Measurements from ENCODE around the gene HEMGN. TPM values are rescaled to one million over a fixed set of nuclear protein-coding genes. Genes with fewer than 3 reads are reported as not detected.

HEMGN gene
- total RNA-seq, 1 experiment from 2014 or later: not detected

DNA sequence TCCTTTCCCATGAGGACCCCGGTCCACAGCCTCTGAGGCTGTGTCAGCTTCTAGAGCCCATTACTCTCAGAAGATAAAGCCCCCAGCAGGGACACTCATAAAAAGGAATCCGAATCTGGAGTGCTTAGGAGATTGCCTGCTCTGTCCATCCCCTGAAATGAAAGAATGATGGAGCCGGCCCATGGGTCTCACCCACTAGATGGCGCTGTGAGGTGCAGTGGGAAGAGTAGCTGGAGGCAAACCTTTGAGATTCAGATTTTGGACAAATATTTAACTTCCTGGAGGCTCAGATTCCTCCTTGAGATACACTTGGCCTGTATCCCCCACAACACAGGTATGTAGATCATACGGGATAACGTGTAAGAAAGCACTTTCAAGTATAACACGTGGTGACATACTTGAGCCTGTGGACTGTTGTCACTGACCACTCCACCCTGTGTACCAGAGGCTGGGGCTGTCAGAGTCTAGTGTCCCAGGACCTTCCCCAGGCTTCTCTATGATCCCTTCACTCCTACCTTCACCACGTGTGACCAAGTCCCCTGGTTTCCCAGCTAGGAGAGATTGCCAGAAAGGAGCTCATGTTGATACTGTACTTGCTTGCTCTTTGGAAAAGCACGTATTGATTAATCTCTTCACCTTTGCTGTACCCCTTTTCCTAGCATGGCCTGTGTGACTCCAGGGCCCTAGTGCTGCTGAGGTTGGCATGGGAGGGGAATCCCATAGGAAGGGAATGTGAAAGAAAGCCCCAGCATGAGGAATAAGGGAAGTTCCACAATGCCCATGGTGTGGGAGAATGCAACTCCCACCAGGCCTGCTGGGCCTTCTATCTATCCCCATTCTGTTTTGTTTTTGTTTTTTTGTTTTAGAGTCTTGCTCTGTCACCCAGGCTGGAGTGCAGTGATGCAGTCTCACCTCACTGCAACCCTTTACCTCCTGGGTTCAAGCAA lies 47.8 kb downstream of the HEMGN start:
- intact Hi-C loops (cut with micrococcal nuclease; ENCODE audit: unreplicated experiment): no loop called here
- Histone ChIP-seq H4K20me1 (ENCODE audit: insufficient read depth) (no peaks in the 10 kb centered on the region), H3K27me3 (ENCODE audit: insufficient read depth, low read depth) (no peaks in the 10 kb centered on the region)

DNA sequence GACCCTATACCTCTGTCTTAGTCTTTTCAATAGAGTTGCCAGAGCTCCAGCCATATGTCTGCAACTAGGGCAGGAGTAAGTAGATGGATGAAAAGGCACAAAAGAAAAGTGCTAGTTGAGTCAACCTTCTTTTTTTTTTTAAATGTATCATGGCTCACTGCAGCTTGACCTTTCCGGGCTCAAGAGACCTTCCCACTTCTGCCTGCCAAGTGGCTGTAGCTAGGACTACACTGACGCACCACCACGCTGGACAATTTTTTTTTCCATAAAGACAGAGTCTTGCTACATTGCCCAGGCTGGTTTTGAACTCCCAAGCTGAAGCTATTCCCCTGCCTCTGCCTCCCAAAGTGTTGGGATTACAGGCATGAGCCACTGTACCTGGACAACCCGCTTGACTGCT lies 57.6 kb downstream of the HEMGN start:
- ChIA-PET CTCF (interaction anchor here (0.5 to 0.9 kb wide), 2 partner anchors 9 to 248 kb away, joined by 3 to 4 read pairs; no protein-coding TSS in a partner anchor), POLR2A (ENCODE audit: unreplicated experiment) (no interaction called here)
- Histone ChIP-seq H2AFZ (no peak overlapping the region), H3K4me1 (replicated peaks; ENCODE audit: insufficient read depth) (peaks cover 17% of the 10 kb centered on the region), H3K9me2 (ENCODE audit: insufficient read depth) (no peaks in the 10 kb centered on the region), H3K4me3 (no peak overlapping the region), H3K79me2 (ENCODE audit: low read depth) (no peaks in the 10 kb centered on the region), H3K27me3 (ENCODE audit: insufficient read depth, low read depth) (no peaks in the 10 kb centered on the region), H3K9me3 (ENCODE audit: insufficient read depth, low read depth) (no peaks in the 10 kb centered on the region), H3K36me3 (ENCODE audit: low read depth) (no peaks in the 10 kb centered on the region), H3F3A (ENCODE audit: insufficient read depth, low read depth) (peaks cover 28% of the 10 kb centered on the region), H3K4me2 (no peak overlapping the region), H4K20me1 (ENCODE audit: insufficient read depth) (no peaks in the 10 kb centered on the region), H3K27ac (no peak overlapping the region)
- TF ChIP-seq EZH2 (IDR thresholded peaks at IDR 0.05; ENCODE audit: low read depth): no peak
- TF ChIP-seq, protein P1, sequence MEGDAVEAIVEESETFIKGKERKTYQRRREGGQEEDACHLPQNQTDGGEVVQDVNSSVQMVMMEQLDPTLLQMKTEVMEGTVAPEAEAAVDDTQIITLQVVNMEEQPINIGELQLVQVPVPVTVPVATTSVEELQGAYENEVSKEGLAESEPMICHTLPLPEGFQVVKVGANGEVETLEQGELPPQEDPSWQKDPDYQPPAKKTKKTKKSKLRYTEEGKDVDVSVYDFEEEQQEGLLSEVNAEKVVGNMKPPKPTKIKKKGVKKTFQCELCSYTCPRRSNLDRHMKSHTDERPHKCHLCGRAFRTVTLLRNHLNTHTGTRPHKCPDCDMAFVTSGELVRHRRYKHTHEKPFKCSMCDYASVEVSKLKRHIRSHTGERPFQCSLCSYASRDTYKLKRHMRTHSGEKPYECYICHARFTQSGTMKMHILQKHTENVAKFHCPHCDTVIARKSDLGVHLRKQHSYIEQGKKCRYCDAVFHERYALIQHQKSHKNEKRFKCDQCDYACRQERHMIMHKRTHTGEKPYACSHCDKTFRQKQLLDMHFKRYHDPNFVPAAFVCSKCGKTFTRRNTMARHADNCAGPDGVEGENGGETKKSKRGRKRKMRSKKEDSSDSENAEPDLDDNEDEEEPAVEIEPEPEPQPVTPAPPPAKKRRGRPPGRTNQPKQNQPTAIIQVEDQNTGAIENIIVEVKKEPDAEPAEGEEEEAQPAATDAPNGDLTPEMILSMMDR (conservative IDR thresholded peaks at IDR 0.05): no peak
- no peak for DNase-seq
- intact Hi-C loops (cut with micrococcal nuclease; ENCODE audit: unreplicated experiment): no loop called here
- no TSS peak for BruUV-seq (replicated peaks)

More for the DNA sequence above, 47.8 kb downstream of the HEMGN start:
- no peaks in the 10 kb centered on the region for H3K9me3 ChIP-seq (ENCODE audit: insufficient read depth, low read depth)
- no TSS peak for BruUV-seq (replicated peaks)
- H3K36me3 ChIP-seq (ENCODE audit: low read depth): no peaks in the 10 kb centered on the region
- no peak overlapping the region for H3K4me3 ChIP-seq
- 0 out of 2 replicates have a peak, but pooled peaks cover 6% of the 10 kb centered on the region for H3K4me1 ChIP-seq (replicated peaks; ENCODE audit: insufficient read depth)
- H3K79me2 ChIP-seq (ENCODE audit: low read depth): no peaks in the 10 kb centered on the region
- no peaks in the 10 kb centered on the region for H3K9me2 ChIP-seq (ENCODE audit: insufficient read depth)
- CTCF ChIA-PET: interaction anchor here (0.6 to 1.5 kb wide), 5 partner anchors 10 to 1343 kb away, joined by 3 to 4 read pairs (median 3); partner anchors contain the start of gene TBC1D2
- POLR2A ChIA-PET (ENCODE audit: unreplicated experiment): interaction anchor here (0.6 kb wide), 1 partner anchor 43 kb away, joined by 4 read pairs; no protein-coding TSS in a partner anchor
- TF ChIP-seq, protein P1 (conservative IDR thresholded peaks at IDR 0.05): peak; percentile 79
- TF ChIP-seq EZH2 (IDR thresholded peaks at IDR 0.05; ENCODE audit: low read depth): no peak
- H3K27ac ChIP-seq: no peak overlapping the region
- peak in 1 of 2 experiments; percentile 33 for DNase-seq
- no peak overlapping the region for H2AFZ ChIP-seq
- H3F3A ChIP-seq (ENCODE audit: insufficient read depth, low read depth): 0 out of 2 replicates have a peak, but pooled peaks cover 4% of the 10 kb centered on the region
- no peak overlapping the region for H3K4me2 ChIP-seq

Other genes starting within 250 kb of the HEMGN start
- gene XPA, start 240.8 kb downstream of the HEMGN start, total RNA-seq (2021): 11.6 and 17.4 TPM in 2 replicates
- gene FOXE1, start 84.9 kb downstream of the HEMGN start, total RNA-seq (2021): 5.7 and 7.7 TPM in 2 replicates
- gene TRMO, start 15.7 kb downstream of the HEMGN start, total RNA-seq (2021): 12.0 and 15.8 TPM in 2 replicates
- 280 and 284 TPM in 2 replicates for gene ANP32B, start 45.2 kb upstream of the HEMGN start, total RNA-seq (2021)
- 74.6 and 84.9 TPM in 2 replicates for gene NANS, start 118.6 kb upstream of the HEMGN start, total RNA-seq (2021)
- 18.1 and 20.2 TPM in 2 replicates for gene TRIM14, start 181.1 kb upstream of the HEMGN start, total RNA-seq (2021)

Measured in PC-9 (cell line).